ENCODE results near the gene DNAH2.

DNA sequence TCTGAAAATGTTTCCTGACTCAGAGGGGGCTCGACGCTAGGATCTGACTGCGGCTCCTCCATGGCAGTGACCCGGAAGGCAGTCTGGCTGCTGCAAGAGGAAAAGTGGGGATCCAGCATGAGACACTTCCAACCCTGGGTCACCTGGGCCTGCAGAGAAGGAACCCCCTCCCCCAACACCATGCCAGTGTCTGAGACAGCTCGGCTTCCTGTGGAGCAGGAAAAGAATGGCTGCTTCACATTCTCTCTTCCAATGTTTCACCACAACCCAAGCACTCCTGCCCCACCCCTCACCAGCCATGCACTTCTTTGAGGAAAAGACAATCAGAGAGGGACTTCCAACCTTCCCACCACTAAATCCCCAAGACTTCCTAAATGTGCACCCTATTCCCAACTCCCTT lies 41.0 kb upstream of the DNAH2 start:
- no peak for TF ChIP-seq CTCF (IDR thresholded peaks at IDR 0.05 in 8 of 11, conservative IDR thresholded peaks at IDR 0.05 in 3 of 11)
- TF ChIP-seq POLR2A (IDR thresholded peaks at IDR 0.05) = no peak
